Activated CD4-positive, CD25-positive, alpha-beta regulatory T cell (primary cell): ENCODE results near the gene AADAC.
"Not testable (repeated sequence)": the region's sequence is repeated elsewhere in the genome, so short reads cannot be mapped to it uniquely, and the experiment has no call there.

Experiments
- DNase-seq, 4 experiments: peaks; one replicate each; lab custom pipeline; 2025; lab: John Stamatoyannopoulos, UW

Gene AADAC

DNA sequence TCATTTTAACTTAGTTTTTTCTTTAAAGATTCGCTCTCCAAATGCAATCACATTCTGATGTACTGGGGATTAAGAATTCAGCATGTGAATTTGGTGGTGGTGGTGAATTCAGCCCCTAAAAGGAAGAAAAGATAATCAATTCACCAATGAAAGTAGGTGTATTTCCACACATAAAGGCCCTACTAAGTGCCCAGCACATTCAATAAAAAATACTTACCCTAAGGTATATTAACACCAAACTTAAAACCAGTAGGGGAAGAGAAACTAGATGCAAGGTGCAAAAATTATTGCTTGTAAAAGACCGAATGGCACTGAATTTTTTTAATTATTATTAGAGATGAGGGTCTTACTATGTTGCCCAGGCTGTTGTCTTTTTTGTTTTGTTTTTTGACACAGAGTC lies 42.7 kb downstream of the AADAC start:
- no peak for DNase-seq

- DNase-seq = no peak
These were observed 45.3 kb downstream of the AADAC start for GRCh38 chr3:151859233-151859673.

DNA sequence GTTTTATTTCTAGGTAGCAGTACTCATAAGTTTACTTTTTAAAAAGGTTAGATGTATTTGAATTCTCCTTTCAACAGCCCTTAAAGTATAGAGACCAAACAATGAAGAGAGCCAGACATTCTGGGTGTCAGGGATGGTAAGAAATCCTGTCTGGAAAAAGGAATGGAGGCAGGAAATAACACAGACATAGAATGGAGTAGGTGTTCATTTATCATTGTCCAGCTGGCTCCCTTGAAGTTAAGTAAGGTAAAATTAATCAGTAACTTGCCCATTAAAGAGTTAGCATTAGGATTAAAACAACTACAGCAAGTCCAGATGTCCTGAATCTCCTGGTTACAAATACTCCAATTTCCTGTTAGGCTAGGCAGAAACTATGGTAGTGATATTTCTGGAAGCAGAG lies 46.0 kb downstream of the AADAC start:
- no peak for DNase-seq

GRCh38 chr3:151863611-151864010 lies 49.7 kb downstream of the AADAC start:
- no peak for DNase-seq

GRCh38 chr3:151864423-151865101 lies 50.6 kb downstream of the AADAC start:
- no peak for DNase-seq

GRCh38 chr3:151866711-151867410 lies 52.9 kb downstream of the AADAC start:
- no peak for DNase-seq

GRCh38 chr3:151867666-151868065 lies 53.8 kb downstream of the AADAC start:
- no peak for DNase-seq

DNA sequence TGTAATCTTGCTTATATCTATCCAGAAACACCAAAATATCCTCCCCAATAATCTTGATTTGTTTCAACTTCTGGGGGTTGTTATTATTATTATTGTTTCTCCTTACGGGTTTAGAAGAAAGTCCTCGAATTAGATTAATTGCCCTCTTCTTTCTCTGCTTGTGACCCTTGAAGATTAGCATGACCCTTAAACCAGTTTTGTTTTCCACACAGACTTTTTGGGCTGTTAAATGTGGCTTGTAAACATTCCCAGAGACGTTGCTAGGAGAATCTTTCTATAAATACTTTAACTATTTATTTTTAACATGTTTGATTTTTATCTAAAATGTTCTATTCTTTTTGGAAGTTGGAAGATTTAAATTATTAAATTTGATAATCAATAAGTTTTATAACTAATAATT lies 55.3 kb downstream of the AADAC start:
- DNase-seq = no peak

DNA sequence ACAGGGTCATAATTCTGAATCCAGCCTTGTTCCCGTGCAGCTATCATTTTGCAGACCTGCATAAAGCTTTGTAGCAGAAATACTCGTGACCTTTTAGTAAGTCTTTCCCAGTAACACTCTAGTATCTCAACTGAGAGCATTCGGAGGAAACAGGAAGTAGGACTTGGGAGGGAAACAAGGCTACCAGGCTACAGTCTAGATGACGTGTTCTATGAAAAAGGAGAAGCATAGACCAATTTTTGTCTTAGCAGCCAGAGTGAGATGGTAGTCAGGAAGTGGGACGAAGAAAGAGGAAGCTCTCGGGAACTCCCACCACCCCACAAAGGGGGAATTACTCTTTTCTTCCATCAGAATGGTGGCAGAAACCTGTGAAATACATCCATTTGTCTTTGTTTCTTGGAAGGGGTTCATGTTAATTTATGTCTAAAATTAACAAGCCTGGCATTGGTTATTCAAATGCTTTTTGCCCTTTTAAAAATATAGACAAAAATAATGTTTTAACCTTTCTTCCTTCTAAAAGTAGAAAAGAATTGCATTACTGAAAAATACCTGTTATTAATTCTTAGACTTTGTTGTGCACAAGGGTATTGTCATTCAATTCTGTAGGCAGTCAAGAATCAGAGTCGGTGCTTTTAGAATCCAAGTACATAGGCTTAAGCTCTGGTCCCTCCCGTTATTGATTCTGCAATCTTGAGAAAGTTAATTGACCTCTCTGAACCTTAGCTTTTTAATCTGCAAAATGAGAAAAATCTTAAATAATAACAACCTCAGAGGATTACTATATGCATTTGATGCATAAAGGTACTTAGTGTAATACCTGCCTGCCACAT lies 57.9 kb downstream of the AADAC start:
- no peak for DNase-seq

GRCh38 chr3:151873398-151873797 lies 59.5 kb downstream of the AADAC start, which contains the start of gene SUCNR1:
Gene SUCNR1, plus strand, starts transcription at chr3:151873643. Its CDS starts 6,250 bp downstream, at chr3:151879893.
- DNase-seq = no peak

GRCh38 chr3:151874079-151874478 lies 60.2 kb downstream of the AADAC start:
- not testable (repeated sequence) for DNase-seq

GRCh38 chr3:151875759-151876158 lies 61.8 kb downstream of the AADAC start:
- DNase-seq = no peak

DNA sequence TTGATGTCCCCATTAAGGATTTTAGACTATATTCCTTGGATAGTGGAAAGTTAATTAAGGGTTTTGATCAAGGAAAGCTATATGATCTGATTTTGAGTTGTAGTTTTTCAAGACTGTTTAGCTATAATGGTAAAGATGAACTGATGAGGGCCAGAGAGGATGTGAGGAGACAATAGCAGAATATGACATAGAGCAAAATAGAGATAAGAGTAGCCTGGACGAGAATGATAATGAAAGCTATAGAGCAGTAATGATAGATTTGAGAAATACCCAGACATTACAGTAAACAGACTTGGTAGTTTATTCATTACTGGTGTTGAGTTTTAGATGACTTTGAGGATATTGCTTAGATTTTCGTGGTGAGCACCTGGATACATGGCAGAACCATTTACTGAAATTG lies 63.4 kb downstream of the AADAC start:
- no peak for DNase-seq
